GM21737 (cell line): ENCODE results near the gene EPHB6.

Experiments used
- ATAC-seq: cut with Tn5 transposase; IDR thresholded peaks from one replicate; pipeline ENCODE4 v1.9.1; 2021; ENCODE audit warnings: mild to moderate bottlenecking, moderate library complexity; ENCODE audit not compliant: unreplicated experiment

Gene EPHB6

GRCh38 chr7:142916508-142916907, 61.6 kb downstream of the EPHB6 start:
- no peak for ATAC-seq

GRCh38 chr7:142917447-142917846, 62.6 kb downstream of the EPHB6 start:
- no peak for ATAC-seq

- no peak for ATAC-seq
Measured at GRCh38 chr7:142918901-142919300, 64.0 kb downstream of the EPHB6 start.

- ATAC-seq: no peak
Measured at GRCh38 chr7:142919656-142920055, 64.8 kb downstream of the EPHB6 start.
